HFF-Myc (cell line): ENCODE measurements around the gene TMEM9.

Experiments
- DNase-seq: peaks from one replicate; pipeline ENCODE4 v3.0.0-alpha.2; 2011; ENCODE audit warnings: low read depth; ENCODE audit errors: extremely low read depth
- H3K4me3 ChIP-seq: replicated peaks from 2 replicates; pipeline ENCODE4 v1.5.1; 2011; ENCODE audit warnings: low read depth, mild to moderate bottlenecking, control low read depth, low read length
- TF ChIP-seq, protein P1 (sequence below): IDR thresholded peaks from 2 replicates; pipeline ENCODE4 v1.5.1; 2012; ENCODE audit warnings: mild to moderate bottlenecking, low read depth, low read length, control low read depth; ENCODE audit errors: missing control alignments

TMEM9 gene

DNA sequence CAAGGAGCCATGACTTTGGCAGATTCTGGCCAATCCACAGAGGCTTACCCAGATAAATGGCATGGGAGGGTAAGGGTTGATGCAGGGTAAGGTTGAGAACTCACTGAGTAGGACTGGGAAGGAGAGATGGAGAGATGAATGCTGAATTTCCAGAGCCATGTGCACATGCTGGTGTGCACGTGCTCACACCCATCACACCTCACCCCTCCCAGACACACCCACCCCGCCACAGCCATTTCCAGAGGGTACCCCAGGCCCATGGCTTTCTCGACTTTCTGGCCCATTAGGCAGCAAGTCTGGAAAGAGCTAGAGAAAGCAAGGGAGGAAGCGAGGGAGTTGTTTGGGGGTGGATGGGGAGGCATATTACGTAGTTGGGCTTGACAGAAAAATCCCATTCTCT, 43.7 kb downstream of the TMEM9 start:
- no peak for DNase-seq
- TF ChIP-seq, protein P1, sequence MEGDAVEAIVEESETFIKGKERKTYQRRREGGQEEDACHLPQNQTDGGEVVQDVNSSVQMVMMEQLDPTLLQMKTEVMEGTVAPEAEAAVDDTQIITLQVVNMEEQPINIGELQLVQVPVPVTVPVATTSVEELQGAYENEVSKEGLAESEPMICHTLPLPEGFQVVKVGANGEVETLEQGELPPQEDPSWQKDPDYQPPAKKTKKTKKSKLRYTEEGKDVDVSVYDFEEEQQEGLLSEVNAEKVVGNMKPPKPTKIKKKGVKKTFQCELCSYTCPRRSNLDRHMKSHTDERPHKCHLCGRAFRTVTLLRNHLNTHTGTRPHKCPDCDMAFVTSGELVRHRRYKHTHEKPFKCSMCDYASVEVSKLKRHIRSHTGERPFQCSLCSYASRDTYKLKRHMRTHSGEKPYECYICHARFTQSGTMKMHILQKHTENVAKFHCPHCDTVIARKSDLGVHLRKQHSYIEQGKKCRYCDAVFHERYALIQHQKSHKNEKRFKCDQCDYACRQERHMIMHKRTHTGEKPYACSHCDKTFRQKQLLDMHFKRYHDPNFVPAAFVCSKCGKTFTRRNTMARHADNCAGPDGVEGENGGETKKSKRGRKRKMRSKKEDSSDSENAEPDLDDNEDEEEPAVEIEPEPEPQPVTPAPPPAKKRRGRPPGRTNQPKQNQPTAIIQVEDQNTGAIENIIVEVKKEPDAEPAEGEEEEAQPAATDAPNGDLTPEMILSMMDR = no peak
- H3K4me3 ChIP-seq = no peak overlapping the region

DNA sequence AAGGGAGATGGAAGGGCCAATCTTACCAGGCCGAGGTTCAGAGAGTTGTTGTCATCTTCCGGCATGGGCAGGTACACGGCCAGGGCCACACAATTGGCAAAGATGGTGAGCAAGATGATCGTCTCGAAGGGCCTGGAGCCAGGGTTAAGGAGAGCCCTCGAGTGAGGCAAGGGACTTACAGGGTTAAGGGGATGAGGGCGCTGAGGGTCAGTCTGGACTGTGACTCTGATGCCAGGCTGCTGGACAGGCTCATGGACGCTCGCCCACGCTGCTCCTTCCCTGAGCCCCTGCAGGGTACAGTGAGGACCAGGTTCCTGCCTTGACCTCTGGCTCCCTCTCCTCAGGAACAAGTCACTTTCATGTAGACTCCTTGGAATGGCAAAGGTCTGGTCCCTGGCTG, 44.1 kb downstream of the TMEM9 start:
- H3K4me3 ChIP-seq = no peak overlapping the region
- no peak for DNase-seq
- TF ChIP-seq, protein P1 = no peak

DNA sequence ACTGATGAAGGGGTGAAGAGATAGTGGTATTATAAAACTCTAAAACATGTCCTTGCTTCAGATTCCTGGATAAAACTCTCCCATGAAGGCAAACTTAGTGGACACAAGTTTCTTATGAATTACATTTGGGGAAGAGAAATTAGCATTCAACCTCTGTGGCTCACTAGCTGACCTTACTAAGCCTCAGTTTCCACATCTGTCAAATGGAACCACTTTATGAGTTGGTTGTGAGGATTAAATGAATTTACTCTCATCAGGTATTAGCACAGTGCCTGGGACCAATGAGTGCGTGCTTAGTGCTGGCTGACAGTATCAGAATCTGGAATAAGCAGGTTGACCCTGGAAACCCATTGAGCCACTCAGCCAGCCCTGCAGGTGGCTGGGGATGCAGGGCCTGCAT, 44.6 kb downstream of the TMEM9 start:
- DNase-seq = no peak
- TF ChIP-seq, protein P1 = no peak
- no peak overlapping the region for H3K4me3 ChIP-seq

DNA sequence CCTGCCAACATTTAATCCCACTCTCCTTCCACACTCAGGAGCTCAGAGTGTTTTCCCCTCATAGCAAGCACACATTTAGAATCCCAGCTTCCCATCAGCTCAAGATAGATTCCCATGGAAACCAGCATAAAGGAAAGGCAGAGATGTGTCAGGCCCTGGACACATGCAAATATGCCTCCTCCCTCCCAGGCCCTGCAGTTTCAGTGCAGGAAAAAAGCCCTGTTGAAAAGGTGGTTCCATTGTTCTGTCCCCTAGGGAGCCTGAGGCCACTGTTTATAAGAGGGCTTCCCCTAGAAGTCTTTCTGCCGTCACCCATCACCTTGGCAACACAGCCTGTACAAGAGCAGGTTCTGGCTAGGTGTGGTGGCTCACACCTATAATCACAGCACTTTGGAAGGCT, 45.7 kb downstream of the TMEM9 start:
- no peak overlapping the region for H3K4me3 ChIP-seq
- DNase-seq = no peak
- TF ChIP-seq, protein P1 = no peak

DNA sequence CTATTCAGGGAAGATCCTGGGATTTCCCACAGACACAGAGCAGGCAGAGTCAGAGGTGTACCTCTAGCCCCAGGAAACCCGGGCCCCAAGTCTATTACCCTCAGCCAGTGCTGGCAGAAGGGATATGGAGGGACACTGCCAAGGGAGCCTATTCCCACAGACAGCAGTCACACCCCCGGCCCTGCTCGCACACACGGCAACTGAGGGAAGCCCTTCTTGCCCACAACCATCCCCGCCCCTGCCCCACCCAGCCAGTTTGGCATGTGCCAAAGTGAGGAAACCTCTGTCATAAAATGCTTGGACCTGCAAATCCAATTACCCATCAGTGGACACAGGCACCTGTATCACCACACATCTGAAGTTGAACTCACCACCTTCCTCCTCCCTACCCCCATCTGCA, 48.6 kb downstream of the TMEM9 start:
- DNase-seq = no peak
- TF ChIP-seq, protein P1 = no peak
- no peak overlapping the region for H3K4me3 ChIP-seq

DNA sequence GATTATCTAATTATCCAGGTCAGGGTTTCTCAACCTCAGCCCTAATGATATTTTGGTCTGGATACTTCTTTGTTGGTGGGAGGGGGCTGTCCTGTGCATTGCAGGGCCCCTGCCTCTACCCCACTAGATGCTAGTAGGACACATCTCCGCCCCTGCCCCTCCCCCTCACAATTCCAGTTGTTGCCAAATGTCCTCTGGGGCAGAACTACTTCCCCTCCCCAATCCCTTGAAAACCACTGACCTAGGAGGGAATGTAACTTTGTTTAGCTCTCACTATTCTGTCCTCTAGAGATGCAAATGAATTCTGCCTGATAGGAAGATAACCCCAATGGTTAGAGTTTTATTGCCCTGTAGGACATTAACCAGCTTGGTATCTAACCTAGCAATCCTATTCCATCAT, 50.1 kb downstream of the TMEM9 start:
- TF ChIP-seq, protein P1 = no peak
- DNase-seq = no peak
- no peak overlapping the region for H3K4me3 ChIP-seq

DNA sequence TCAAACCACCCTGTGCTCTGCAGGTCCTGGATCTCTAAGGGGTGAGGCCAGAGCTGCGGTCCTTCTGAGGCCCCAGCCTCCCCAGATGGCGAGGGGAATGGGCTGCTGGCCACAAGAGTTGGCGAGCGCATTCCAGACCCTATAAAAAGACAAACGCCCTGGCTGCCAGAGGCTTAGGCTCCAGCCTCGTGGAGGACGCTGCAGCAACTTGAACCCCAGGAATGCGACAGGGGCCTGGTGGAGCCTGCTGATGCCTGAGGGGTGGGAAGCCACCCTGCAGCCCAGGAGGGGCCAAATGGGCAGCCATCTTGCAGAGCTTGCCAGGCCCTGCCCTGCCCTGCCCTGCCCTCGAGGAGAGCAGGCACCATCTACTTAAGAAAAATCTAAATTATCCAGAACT, 50.6 kb downstream of the TMEM9 start:
- TF ChIP-seq, protein P1 = no peak
- no peak overlapping the region for H3K4me3 ChIP-seq
- DNase-seq = no peak
